ENCODE measurements around the gene TMX3.

GRCh38 chr18:68757126-68757525, 42.2 kb upstream of the TMX3 start:
- TF ChIP-seq ARNT (IDR thresholded peaks at IDR 0.05) (no peak), BHLHE40 (IDR thresholded peaks at IDR 0.05; ENCODE audit: borderline replicate concordance) (no peak), ZNF384 (IDR thresholded peaks at IDR 0.05) (no peak), SP1 (IDR thresholded peaks at IDR 0.05) (no peak), HDGF (IDR thresholded peaks at IDR 0.05; ENCODE audit: borderline replicate concordance) (no peak), TARDBP (IDR thresholded peaks at IDR 0.05) (no peak), NFRKB (IDR thresholded peaks at IDR 0.05) (no peak), ELF4 (IDR thresholded peaks at IDR 0.05) (no peak), PKNOX1 (IDR thresholded peaks at IDR 0.05) (no peak), FOXM1 (IDR thresholded peaks at IDR 0.05; ENCODE audit: borderline replicate concordance) (no peak), FOXK2 (IDR thresholded peaks at IDR 0.05) (no peak), CTBP1 (IDR thresholded peaks at IDR 0.05; ENCODE audit: borderline replicate concordance) (no peak), SUZ12 (IDR thresholded peaks at IDR 0.05) (no peak)

Data from HEK293T (cell line).